Upper lobe of right lung (tissue), 1 donor: ENCODE data around the gene FMO2. TPM values are rescaled to one million over a fixed set of nuclear protein-coding genes. Genes with fewer than 3 reads are reported as not detected.

Experiments used
- ATAC-seq: fragments of 200-7000 bp; cut with Tn5 transposase; one replicate; pipeline ENCODE4 v1.9.1; 2020; ENCODE audit warnings: mild to moderate bottlenecking, moderate library complexity
- DNase-seq: peaks from one replicate; pipeline ENCODE4 v3.0.0-alpha.2; 2020
- H3K27ac ChIP-seq: fragments of 200-600 bp; one replicate; pipeline ENCODE4 v1.8.0; 2022
- H3K27me3 ChIP-seq: fragments of 200-600 bp; one replicate; pipeline ENCODE4 v1.8.0; 2022; ENCODE audit warnings: mild to moderate bottlenecking
- H3K36me3 ChIP-seq: fragments of 200-600 bp; one replicate; pipeline ENCODE4 v1.8.0; 2022
- H3K4me1 ChIP-seq: fragments of 200-600 bp; one replicate; pipeline ENCODE4 v1.8.0; 2022
- H3K4me3 ChIP-seq: fragments of 200-600 bp; one replicate; pipeline ENCODE4 v1.8.0; 2022; ENCODE audit warnings: mild to moderate bottlenecking
- H3K9me3 ChIP-seq: fragments of 200-600 bp; one replicate; pipeline ENCODE4 v1.8.0; 2022
- CTCF ChIP-seq: fragments of 200-600 bp; IDR thresholded peaks from one replicate; pipeline ENCODE4 v1.8.0; 2022; ENCODE audit warnings: antibody characterized with exemption
- intact Hi-C: fragments of 100-400 bp; cut with DNase I; formaldehyde crosslinking; loops from one replicate; pipeline ENCODE4 v1.11.0; 2022
- total RNA-seq: library from RNA; stranded (reverse); fragmentation: NEBNext Ultra II Directional; extraction: Animal tissue kit (Norgen Biotek cat#: 25700); gene quantifications from one replicate; pipeline ENCODE4 v1.2.1, GENCODE V29; 2021
- donor health status: DM: no; HTN: yes; CAD: no; lungs with severe emphysema.

Gene FMO2
- total RNA-seq, 1 donor from 2014 or later = 392 TPM

GRCh38 chr1:171204296-171204695 lies 19.2 kb downstream of the FMO2 start:
- intact Hi-C loops = no loop called here
- H3K4me1 ChIP-seq = no peaks in the 10 kb centered on the region
- H3K9me3 ChIP-seq = no peaks in the 10 kb centered on the region
- no peak overlapping the region for H3K4me3 ChIP-seq
- no peaks in the 10 kb centered on the region for H3K27me3 ChIP-seq
- no peak for TF ChIP-seq CTCF
- DNase-seq = no peak
- peaks cover 51% of the 10 kb centered on the region for H3K36me3 ChIP-seq
- ATAC-seq = no peak
- no peak overlapping the region for H3K27ac ChIP-seq

GRCh38 chr1:171206204-171206977 lies 21.3 kb downstream of the FMO2 start:
- DNase-seq = no peak
- no peak for TF ChIP-seq CTCF
- Histone ChIP-seq H3K27ac (no peak overlapping the region), H3K27me3 (no peaks in the 10 kb centered on the region), H3K4me3 (no peak overlapping the region), H3K4me1 (peaks cover 4% of the 10 kb centered on the region), H3K9me3 (no peaks in the 10 kb centered on the region), H3K36me3 (peaks cover 31% of the 10 kb centered on the region)
- ATAC-seq = no peak
- intact Hi-C loops = no loop called here

- intact Hi-C loops = no loop called here
- ATAC-seq (peak; percentile 14), DNase-seq (no peak)
- TF ChIP-seq CTCF = no peak
- Histone ChIP-seq H3K27me3 (no peaks in the 10 kb centered on the region), H3K4me1 (peaks cover 4% of the 10 kb centered on the region), H3K4me3 (no peak overlapping the region), H3K27ac (no peak overlapping the region), H3K9me3 (no peaks in the 10 kb centered on the region), H3K36me3 (peaks cover 26% of the 10 kb centered on the region)
Observed at GRCh38 chr1:171206978-171207355, 21.9 kb downstream of the FMO2 start.

GRCh38 chr1:171207377-171207776 lies 22.3 kb downstream of the FMO2 start:
- intact Hi-C loops = no loop called here
- no peak for TF ChIP-seq CTCF
- ATAC-seq = no peak

GRCh38 chr1:171210355-171210754 lies 25.3 kb downstream of the FMO2 start:
- intact Hi-C loops = no loop called here
- peaks cover 4% of the 10 kb centered on the region for H3K4me1 ChIP-seq
- no peaks in the 10 kb centered on the region for H3K27me3 ChIP-seq
- H3K4me3 ChIP-seq = no peak overlapping the region
- DNase-seq (no peak), ATAC-seq (no peak)
- TF ChIP-seq CTCF = no peak
- H3K27ac ChIP-seq = no peak overlapping the region
- peaks cover 12% of the 10 kb centered on the region for H3K36me3 ChIP-seq
- H3K9me3 ChIP-seq = no peaks in the 10 kb centered on the region

More at GRCh38 chr1:171207377-171207776, 22.3 kb downstream of the FMO2 start:
- Histone ChIP-seq H3K27me3 (no peaks in the 10 kb centered on the region), H3K36me3 (peaks cover 22% of the 10 kb centered on the region), H3K27ac (no peak overlapping the region), H3K4me1 (peaks cover 4% of the 10 kb centered on the region), H3K9me3 (no peaks in the 10 kb centered on the region), H3K4me3 (no peak overlapping the region)
- DNase-seq = no peak
